CD4-positive, alpha-beta T cell (primary cell): ENCODE results near the gene AMPH. TPM values are rescaled to one million over a fixed set of nuclear protein-coding genes. Genes with fewer than 3 reads are reported as not detected.

Experiments used
- ATAC-seq: fragments of 200-7000 bp; cut with Tn5 transposase; one replicate; pipeline ENCODE4 v1.10.0; 2022; ENCODE audit warnings: mild to moderate bottlenecking; ENCODE audit not compliant: poor library complexity
- CTCF ChIA-PET: fragments of 350-600 bp; sonication (Branson Sonifier 250); formaldehyde crosslinking; loops from one replicate; lab custom pipeline; 2021; ENCODE audit warnings: antibody characterized with exemption, inconsistent platforms; lab: Charles Lee
- POLR2A ChIA-PET: fragments of 350-600 bp; sonication (Branson Sonifier 250); formaldehyde crosslinking; loops from one replicate; lab custom pipeline; 2021; ENCODE audit warnings: antibody characterized with exemption, inconsistent platforms; lab: Charles Lee
- DNase-seq, 14 experiments: peaks; one replicate each; pipeline ENCODE4 v3.0.0-alpha.2; 2013 to 2020; ENCODE audit warnings: mixed read lengths in 2 of 14
- H3K27ac ChIP-seq, 2 donors: one replicate each; pipeline versions ENCODE4 v1.5.1 to v1.7.0; 2013; ENCODE audit warnings: low read length in 2 of 2, low read depth in 1 of 2, mild to moderate bottlenecking in 1 of 2
- H3K27me3 ChIP-seq, 2 experiments: 1 replicate in 1 of 2; 2 replicates in 1 of 2; pipeline versions ENCODE4 v1.6.1 to v1.7.0; 2013; ENCODE audit warnings: low read length in 2 of 2, control low read depth in 1 of 2, mild to moderate bottlenecking in 1 of 2, moderate library complexity in 1 of 2; ENCODE audit not compliant: insufficient read depth in 2 of 2, control insufficient read depth in 1 of 2
- H3K36me3 ChIP-seq: one replicate; pipeline ENCODE4 v1.6.1; 2013; ENCODE audit warnings: low read length, control low read depth; ENCODE audit not compliant: insufficient read depth
- H3K4me1 ChIP-seq: one replicate; pipeline ENCODE4 v1.6.1; 2013; ENCODE audit warnings: low read length, control low read depth; ENCODE audit not compliant: insufficient read depth
- H3K4me3 ChIP-seq: one replicate; pipeline ENCODE4 v1.5.1; 2013; ENCODE audit warnings: mild to moderate bottlenecking, low read length, moderate library complexity
- H3K9me3 ChIP-seq, 2 experiments: 1 replicate in 1 of 2; 2 replicates in 1 of 2; pipeline versions ENCODE4 v1.6.1 to v1.7.0; 2013; ENCODE audit warnings: low read length in 2 of 2, mild to moderate bottlenecking in 2 of 2, control low read depth in 1 of 2, moderate library complexity in 1 of 2; ENCODE audit not compliant: control insufficient read depth in 1 of 2, insufficient read depth in 1 of 2
- H3K27ac Mint-ChIP-seq: one replicate; pipeline ENCODE4 v1.8.0; 2020; ENCODE audit warnings: mixed read lengths
- H3K27me3 Mint-ChIP-seq: one replicate; pipeline ENCODE4 v1.8.0; 2021; ENCODE audit warnings: mixed read lengths
- H3K36me3 Mint-ChIP-seq: one replicate; pipeline ENCODE4 v1.8.0; 2021; ENCODE audit warnings: low read depth, mixed read lengths
- H3K4me1 Mint-ChIP-seq: one replicate; pipeline ENCODE4 v1.8.0; 2021; ENCODE audit warnings: low read depth, mixed read lengths
- H3K4me3 Mint-ChIP-seq: one replicate; pipeline ENCODE4 v1.8.0; 2020; ENCODE audit warnings: mild to moderate bottlenecking, mixed read lengths
- H3K9me3 Mint-ChIP-seq: one replicate; pipeline ENCODE4 v1.8.0; 2020; ENCODE audit warnings: mixed read lengths
- intact Hi-C, 2 experiments: fragments of 100-400 bp; cut with DNase I in 1 of 2; cut with micrococcal nuclease in 1 of 2; formaldehyde crosslinking; loops; one replicate each; pipeline versions ENCODE4 v1.15.1 to v1.9.0; 2023 to 2025; cut with DNase I, micrococcal nuclease
- total RNA-seq, 174 experiments: library from RNA in 2 of 174; stranded (reverse) in 2 of 174; gene quantifications; one replicate each; pipeline ENCODE4 v1.2.3 and lab custom pipeline; 2021 to 2026
- TF ChIP-seq, protein P1 (sequence below): fragments of 200-600 bp; IDR thresholded peaks from one replicate; pipeline ENCODE4 v1.8.0; 2022; ENCODE audit warnings: antibody characterized with exemption, mild to moderate bottlenecking

The AMPH gene
- total RNA-seq, 2 experiments from 2014 or later, result not detected

DNA sequence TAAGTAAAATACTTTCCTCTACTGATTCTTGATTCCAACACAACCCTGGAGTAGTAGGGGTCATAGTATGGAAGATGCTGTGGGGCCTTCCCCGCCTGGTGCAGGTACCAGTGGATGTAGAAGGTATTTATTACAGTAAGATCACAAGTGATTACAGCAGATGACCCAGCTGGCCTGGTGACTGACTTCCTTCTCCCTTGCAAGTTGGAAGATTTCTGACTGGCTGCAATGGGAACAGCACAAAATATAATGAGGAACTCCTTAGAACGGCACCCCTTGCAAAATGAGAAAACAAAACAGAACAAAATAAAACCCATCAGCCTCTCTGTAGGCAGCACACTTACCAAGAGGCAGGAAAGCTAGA lies 296.1 kb downstream of the AMPH start:
- Histone ChIP-seq H3K4me1 (peaks cover 31% of the 10 kb centered on the region), H3K4me3 (peak overlapping the region; percentile 45), H3K27ac (peak overlapping the region in 1 of 2 donors; percentile 13), H3K36me3 (no peaks in the 10 kb centered on the region), H3K9me3 (no peaks in the 10 kb centered on the region), H3K27me3 (no peaks in the 10 kb centered on the region)
- no peaks in the 10 kb centered on the region for H3K27me3 Mint-ChIP-seq
- peaks cover 44% of the 10 kb centered on the region for H3K4me1 Mint-ChIP-seq
- peak overlapping the region; percentile 78 for H3K4me3 Mint-ChIP-seq
- DNase-seq (peak in 2 of 14 experiments; percentile 41 to 46), ATAC-seq (no peak)
- peak overlapping the region; percentile 84 for H3K27ac Mint-ChIP-seq
- CTCF ChIA-PET, result interaction anchor here (0.7 to 3.8 kb wide), 35 partner anchors 9 to 1968 kb away, joined by 3 to 34 read pairs (median 5); partner anchors contain the start of gene STARD3NL
- intact Hi-C loops, result loop anchor here in 1 of 2 experiments (5.0 kb wide), 1 partner anchor 118 kb away; no protein-coding TSS in a partner anchor
- no peaks in the 10 kb centered on the region for H3K9me3 Mint-ChIP-seq
- TF ChIP-seq, protein P1, sequence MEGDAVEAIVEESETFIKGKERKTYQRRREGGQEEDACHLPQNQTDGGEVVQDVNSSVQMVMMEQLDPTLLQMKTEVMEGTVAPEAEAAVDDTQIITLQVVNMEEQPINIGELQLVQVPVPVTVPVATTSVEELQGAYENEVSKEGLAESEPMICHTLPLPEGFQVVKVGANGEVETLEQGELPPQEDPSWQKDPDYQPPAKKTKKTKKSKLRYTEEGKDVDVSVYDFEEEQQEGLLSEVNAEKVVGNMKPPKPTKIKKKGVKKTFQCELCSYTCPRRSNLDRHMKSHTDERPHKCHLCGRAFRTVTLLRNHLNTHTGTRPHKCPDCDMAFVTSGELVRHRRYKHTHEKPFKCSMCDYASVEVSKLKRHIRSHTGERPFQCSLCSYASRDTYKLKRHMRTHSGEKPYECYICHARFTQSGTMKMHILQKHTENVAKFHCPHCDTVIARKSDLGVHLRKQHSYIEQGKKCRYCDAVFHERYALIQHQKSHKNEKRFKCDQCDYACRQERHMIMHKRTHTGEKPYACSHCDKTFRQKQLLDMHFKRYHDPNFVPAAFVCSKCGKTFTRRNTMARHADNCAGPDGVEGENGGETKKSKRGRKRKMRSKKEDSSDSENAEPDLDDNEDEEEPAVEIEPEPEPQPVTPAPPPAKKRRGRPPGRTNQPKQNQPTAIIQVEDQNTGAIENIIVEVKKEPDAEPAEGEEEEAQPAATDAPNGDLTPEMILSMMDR, result no peak
- POLR2A ChIA-PET, result interaction anchor here (1.0 to 2.3 kb wide), 6 partner anchors 10 to 120 kb away, joined by 3 to 11 read pairs (median 8); no protein-coding TSS in a partner anchor
- H3K36me3 Mint-ChIP-seq, result no peaks in the 10 kb centered on the region

DNA sequence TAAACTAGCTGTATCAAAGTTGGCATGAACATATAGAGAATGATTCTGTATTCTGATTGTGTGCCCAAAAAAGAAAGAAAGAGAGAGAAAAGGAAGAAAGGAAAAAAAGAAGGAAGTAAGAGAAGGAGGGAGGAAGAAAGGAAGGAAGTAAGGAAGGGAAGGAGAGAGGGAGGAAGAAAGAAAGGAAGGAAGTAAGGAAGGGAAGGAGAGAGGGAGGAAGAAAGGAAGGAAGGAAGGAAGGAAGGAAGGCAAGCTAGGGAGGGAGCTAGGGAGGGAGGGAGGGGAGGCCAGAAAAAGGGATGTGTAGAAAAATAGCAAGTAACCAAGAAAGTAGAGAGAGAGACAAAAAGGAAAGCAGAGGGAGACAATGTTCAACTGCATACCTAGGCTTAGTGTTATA lies 297.0 kb downstream of the AMPH start:
- H3K4me1 Mint-ChIP-seq, result peaks cover 45% of the 10 kb centered on the region
- H3K27ac Mint-ChIP-seq, result peak overlapping the region; percentile 84
- no peaks in the 10 kb centered on the region for H3K27me3 ChIP-seq
- no peaks in the 10 kb centered on the region for H3K27me3 Mint-ChIP-seq
- H3K4me3 Mint-ChIP-seq, result peak overlapping the region; percentile 43
- TF ChIP-seq, protein P1, result no peak
- peaks cover 31% of the 10 kb centered on the region for H3K4me1 ChIP-seq
- H3K9me3 ChIP-seq, result no peaks in the 10 kb centered on the region
- no peaks in the 10 kb centered on the region for H3K36me3 ChIP-seq
- H3K27ac ChIP-seq, result no peak overlapping the region
- no peak for DNase-seq
- H3K4me3 ChIP-seq, result peak overlapping the region; percentile 45
- no peaks in the 10 kb centered on the region for H3K9me3 Mint-ChIP-seq
- no peak for ATAC-seq
- intact Hi-C loops, result no loop called here
- H3K36me3 Mint-ChIP-seq, result no peaks in the 10 kb centered on the region
- ChIA-PET CTCF (interaction anchor here (1.2 to 3.3 kb wide), 7 partner anchors 11 to 113 kb away, joined by 3 to 29 read pairs (median 21); no protein-coding TSS in a partner anchor), POLR2A (interaction anchor here (0.7 to 2.3 kb wide), 3 partner anchors 33 to 119 kb away, joined by 3 to 11 read pairs (median 8); no protein-coding TSS in a partner anchor)
